Measurements from ENCODE around the gene CELF4. TPM values are rescaled to one million over a fixed set of nuclear protein-coding genes. Genes with fewer than 3 reads are reported as not detected.

CELF4 gene
- polyA plus RNA-seq, 1 experiment, result not detected

DNA sequence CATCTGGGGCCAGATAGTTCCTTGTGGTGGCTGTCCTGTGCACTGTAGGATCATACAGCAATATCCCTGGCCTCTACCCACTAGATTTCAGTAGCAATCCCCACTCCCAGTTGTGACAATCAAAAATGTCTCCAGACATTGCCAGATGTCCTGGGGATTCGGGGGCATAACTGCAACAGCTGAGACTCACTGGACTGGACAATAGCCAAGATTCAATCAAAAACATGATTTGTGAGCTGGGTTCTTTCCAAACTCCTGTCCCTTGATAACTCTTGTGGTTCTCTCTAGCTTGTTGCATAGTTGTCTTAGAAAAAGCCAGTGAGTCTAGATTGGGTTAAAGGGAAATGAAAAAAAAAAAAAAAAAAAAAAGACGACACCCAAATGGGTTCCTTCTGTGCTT is 293.4 kb downstream of the CELF4 start:
- no peaks in the 10 kb centered on the region for H3K36me3 ChIP-seq (ENCODE audit: control insufficient read depth, insufficient read depth, low read length)
- TF ChIP-seq, protein P1, sequence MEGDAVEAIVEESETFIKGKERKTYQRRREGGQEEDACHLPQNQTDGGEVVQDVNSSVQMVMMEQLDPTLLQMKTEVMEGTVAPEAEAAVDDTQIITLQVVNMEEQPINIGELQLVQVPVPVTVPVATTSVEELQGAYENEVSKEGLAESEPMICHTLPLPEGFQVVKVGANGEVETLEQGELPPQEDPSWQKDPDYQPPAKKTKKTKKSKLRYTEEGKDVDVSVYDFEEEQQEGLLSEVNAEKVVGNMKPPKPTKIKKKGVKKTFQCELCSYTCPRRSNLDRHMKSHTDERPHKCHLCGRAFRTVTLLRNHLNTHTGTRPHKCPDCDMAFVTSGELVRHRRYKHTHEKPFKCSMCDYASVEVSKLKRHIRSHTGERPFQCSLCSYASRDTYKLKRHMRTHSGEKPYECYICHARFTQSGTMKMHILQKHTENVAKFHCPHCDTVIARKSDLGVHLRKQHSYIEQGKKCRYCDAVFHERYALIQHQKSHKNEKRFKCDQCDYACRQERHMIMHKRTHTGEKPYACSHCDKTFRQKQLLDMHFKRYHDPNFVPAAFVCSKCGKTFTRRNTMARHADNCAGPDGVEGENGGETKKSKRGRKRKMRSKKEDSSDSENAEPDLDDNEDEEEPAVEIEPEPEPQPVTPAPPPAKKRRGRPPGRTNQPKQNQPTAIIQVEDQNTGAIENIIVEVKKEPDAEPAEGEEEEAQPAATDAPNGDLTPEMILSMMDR (IDR thresholded peaks at IDR 0.05; ENCODE audit: insufficient read depth, low read depth, low read length), result no peak
- DNase-seq (ENCODE audit: low read depth), result no peak

DNA sequence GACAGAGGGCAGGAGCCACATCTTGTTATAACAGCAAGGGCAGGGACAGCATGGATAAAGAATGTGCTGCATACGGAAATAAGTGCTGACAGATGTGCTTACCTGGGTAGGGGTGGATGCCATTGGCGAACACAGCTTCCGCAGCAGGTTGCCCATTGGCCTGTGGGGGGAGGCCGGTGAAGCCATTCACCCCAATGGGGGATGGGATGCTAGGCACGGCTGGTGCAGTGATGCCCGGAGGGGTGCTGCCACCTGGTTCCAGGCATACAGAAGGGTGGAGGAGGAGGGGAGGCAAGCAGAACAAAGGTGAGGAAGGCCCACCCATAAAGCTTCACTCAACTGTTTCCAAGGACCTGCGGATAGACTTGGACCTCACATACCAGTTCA is 294.9 kb downstream of the CELF4 start:
- H3K27me3 ChIP-seq (ENCODE audit: control insufficient read depth, insufficient read depth, low read length), result peaks cover 10% of the 10 kb centered on the region
- TF ChIP-seq, protein P1 (IDR thresholded peaks at IDR 0.05; ENCODE audit: insufficient read depth, low read depth, low read length), result no peak
- ChIA-PET CTCF (no interaction called here), POLR2A (no interaction called here)
- no peak for DNase-seq (ENCODE audit: low read depth)
- H3K36me3 ChIP-seq (ENCODE audit: control insufficient read depth, insufficient read depth, low read length), result no peaks in the 10 kb centered on the region
- H3K4me3 ChIP-seq (ENCODE audit: low read depth, low read length), result no peak overlapping the region

More for the DNA sequence above, 293.4 kb downstream of the CELF4 start:
- CTCF ChIA-PET, result no interaction called here
- Histone ChIP-seq H3K4me3 (ENCODE audit: low read depth, low read length) (no peak overlapping the region), H3K27me3 (ENCODE audit: control insufficient read depth, insufficient read depth, low read length) (peaks cover 14% of the 10 kb centered on the region)
- POLR2A ChIA-PET, result no interaction called here

DNA sequence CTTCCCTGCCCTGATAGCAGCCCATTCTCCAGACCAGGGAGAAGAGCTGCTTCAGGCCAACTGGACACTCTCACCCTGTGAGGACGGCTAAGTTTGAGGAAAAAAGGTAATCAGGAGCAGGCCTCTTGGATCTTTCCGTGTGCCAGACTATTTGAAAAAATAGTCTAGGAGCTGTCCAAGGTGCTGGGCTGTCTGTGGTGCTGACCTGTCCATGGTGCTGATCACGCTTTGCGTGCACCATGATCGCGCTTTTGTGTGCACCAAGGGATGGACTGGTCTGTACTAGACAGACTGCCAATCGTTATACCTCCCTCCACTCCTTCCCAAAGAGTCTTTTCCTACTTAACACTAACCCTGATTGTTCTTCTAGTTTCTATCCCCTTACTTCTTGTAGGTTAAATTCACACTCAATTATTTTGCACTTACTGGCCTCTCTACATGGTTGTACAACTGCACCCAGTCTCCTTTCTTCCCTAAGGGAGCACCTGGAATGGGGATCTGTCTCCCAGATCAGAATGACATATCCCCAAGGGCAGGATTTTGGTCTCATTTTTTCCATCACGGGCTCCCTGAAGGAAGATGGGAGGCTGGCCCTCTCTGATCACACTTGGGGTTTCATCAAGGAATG is 295.4 kb downstream of the CELF4 start:
- TF ChIP-seq, protein P1 (IDR thresholded peaks at IDR 0.05; ENCODE audit: insufficient read depth, low read depth, low read length), result no peak
- no peak for DNase-seq (ENCODE audit: low read depth)
- POLR2A ChIA-PET, result no interaction called here
- Histone ChIP-seq H3K27me3 (ENCODE audit: control insufficient read depth, insufficient read depth, low read length) (peaks cover 10% of the 10 kb centered on the region), H3K36me3 (ENCODE audit: control insufficient read depth, insufficient read depth, low read length) (no peaks in the 10 kb centered on the region), H3K4me3 (ENCODE audit: low read depth, low read length) (no peak overlapping the region)
- CTCF ChIA-PET, result no interaction called here

DNA sequence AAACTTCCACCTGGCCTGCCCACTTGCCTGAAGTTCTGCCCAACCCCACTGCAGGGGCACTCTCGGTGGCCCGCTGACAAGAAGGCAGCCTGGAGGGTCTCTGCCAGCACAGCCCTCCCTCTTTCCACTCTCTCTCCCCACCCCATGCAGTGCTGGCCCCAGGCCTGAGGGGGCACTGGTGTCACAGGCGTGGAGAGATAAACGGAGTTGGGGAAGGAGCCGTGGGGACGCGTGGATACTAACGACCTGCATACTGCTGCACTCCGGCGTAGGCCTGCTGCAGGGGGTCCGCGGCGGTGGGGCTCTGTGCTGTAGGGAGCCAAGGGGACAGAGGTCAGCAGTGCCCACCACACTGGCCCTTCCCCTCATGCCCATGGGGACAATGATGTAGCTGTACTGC is 299.3 kb downstream of the CELF4 start:
- H3K4me3 ChIP-seq (ENCODE audit: low read depth, low read length), result no peak overlapping the region
- H3K36me3 ChIP-seq (ENCODE audit: control insufficient read depth, insufficient read depth, low read length), result no peaks in the 10 kb centered on the region
- ChIA-PET POLR2A (no interaction called here), CTCF (no interaction called here)
- no peak for DNase-seq (ENCODE audit: low read depth)
- TF ChIP-seq, protein P1 (IDR thresholded peaks at IDR 0.05; ENCODE audit: insufficient read depth, low read depth, low read length), result 0 out of 2 replicates have a peak, but pooled peaks have one; percentile 5
- no peaks in the 10 kb centered on the region for H3K27me3 ChIP-seq (ENCODE audit: control insufficient read depth, insufficient read depth, low read length)

DNA sequence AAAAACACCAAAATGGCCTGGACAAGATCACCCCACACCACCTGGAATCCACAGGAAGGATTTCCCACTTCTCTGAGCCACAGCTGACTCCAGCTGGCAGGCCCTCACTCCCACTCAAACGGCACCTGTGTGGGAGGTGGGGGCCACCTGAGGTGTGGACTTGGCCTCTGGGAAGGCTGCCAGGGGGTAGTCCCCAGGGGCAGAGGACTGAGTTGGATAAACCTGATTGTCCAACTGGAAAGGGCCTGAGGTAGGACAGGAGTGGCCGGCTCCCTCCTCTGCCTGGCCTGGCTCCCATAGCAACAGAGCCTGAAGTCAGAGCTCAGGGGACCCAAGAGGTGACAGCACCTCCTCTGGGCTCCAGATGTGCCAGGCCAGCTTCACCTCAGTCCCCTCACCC is 300.2 kb downstream of the CELF4 start:
- no peaks in the 10 kb centered on the region for H3K36me3 ChIP-seq (ENCODE audit: control insufficient read depth, insufficient read depth, low read length)
- no peak for DNase-seq (ENCODE audit: low read depth)
- H3K4me3 ChIP-seq (ENCODE audit: low read depth, low read length), result no peak overlapping the region
- peaks cover 2% of the 10 kb centered on the region for H3K27me3 ChIP-seq (ENCODE audit: control insufficient read depth, insufficient read depth, low read length)
- TF ChIP-seq, protein P1 (IDR thresholded peaks at IDR 0.05; ENCODE audit: insufficient read depth, low read depth, low read length), result no peak
- ChIA-PET CTCF (no interaction called here), POLR2A (no interaction called here)
